ENCODE data around the gene FOXK2.
A peak's percentile ranks its signal among the peaks of the same experiment; 100 is the strongest.

Gene FOXK2

DNA sequence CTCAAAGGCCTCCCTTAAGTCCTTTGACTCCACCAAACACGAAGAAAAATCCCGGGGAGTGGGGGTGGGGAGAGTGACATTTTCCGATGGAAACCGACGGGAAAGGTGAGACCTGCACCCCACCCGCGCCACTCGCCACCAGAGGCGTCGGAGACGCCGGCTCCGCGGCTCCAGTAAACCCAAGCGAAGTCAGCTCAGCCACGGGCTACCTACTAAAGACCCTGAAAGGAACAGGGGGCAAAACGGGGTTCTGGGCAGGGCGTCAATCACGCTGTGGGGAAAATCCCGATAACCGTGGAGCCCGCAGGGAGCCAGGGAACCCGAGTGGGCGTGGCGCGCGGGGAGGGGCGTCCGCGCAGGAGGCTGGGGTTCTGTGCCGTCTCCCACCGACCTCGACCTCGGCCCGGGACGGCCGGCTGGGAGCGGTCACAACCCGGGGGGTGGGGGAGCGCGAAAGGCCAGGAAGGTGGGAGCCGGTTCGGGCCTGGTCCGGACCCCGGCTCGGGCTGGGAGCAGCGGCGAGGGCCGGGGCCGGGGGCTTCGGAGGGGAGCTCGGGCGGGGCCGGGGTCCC lies 128.1 kb downstream of the FOXK2 start:
- TF ChIP-seq CTCF (IDR thresholded peaks at IDR 0.05; ENCODE audit: extremely low read depth, insufficient read depth, missing control alignments), result no peak

DNA sequence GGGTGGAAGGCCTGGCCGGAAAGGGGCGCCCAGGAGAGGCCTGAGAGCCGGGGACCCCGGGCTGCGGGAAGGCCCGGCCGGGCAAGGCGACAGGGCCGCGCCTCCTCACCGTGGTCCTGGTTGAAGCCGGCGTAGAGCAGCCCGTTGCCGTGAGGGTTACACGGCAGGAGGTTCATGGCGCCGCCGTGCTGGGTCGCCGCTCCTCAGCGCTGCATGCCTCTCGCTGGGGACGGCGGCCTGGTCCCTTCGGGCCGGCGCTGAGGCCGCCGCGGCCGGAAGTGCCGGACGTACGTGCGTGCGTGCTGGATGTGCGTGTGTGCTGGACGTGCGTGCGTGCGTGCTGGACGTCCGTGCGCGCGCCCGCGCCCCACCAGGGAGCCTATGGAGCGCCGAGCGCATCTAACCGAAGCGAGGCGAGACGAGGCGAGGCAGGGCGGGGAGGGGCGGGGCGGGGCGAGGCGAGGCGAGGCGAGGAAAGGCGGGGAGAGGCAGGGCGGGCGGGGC lies 128.7 kb downstream of the FOXK2 start, which contains the start of gene WDR45B:
Gene WDR45B (minus strand): TSS at position 280 of the 504 bp plus-strand sequence. CDS start 104 bp downstream, at position 176.
- no peak for TF ChIP-seq CTCF (IDR thresholded peaks at IDR 0.05; ENCODE audit: extremely low read depth, insufficient read depth, missing control alignments)
- in situ Hi-C loops (cut with MboI; ENCODE audit: low pct_unique_long_range_greater_than_20kb, low sequenced_read_pairs, unreplicated experiment), result no loop called here
- peak; percentile 100 for DNase-seq (ENCODE audit: low spot score)

More for the DNA sequence above, 128.1 kb downstream of the FOXK2 start:
- DNase-seq (ENCODE audit: low spot score), result peak; percentile 72
- in situ Hi-C loops (cut with MboI; ENCODE audit: low pct_unique_long_range_greater_than_20kb, low sequenced_read_pairs, unreplicated experiment), result no loop called here

- DNase-seq (ENCODE audit: low spot score), result peak; percentile 79
- in situ Hi-C loops (cut with MboI; ENCODE audit: low pct_unique_long_range_greater_than_20kb, low sequenced_read_pairs, unreplicated experiment), result no loop called here
- no peak for TF ChIP-seq CTCF (IDR thresholded peaks at IDR 0.05; ENCODE audit: extremely low read depth, insufficient read depth, missing control alignments)
These were observed 129.3 kb downstream of the FOXK2 start for GRCh38 chr17:82648742-82649331.

- in situ Hi-C loops (cut with MboI; ENCODE audit: low pct_unique_long_range_greater_than_20kb, low sequenced_read_pairs, unreplicated experiment), result loop anchor here (10.0 kb wide), 1 partner anchor 115 kb away; no protein-coding TSS in a partner anchor
- no peak for DNase-seq (ENCODE audit: low spot score)
- TF ChIP-seq CTCF (IDR thresholded peaks at IDR 0.05; ENCODE audit: extremely low read depth, insufficient read depth, missing control alignments), result no peak
These were observed 130.1 kb downstream of the FOXK2 start for GRCh38 chr17:82649501-82650261.

- TF ChIP-seq CTCF (IDR thresholded peaks at IDR 0.05; ENCODE audit: extremely low read depth, insufficient read depth, missing control alignments), result no peak
- no peak for DNase-seq (ENCODE audit: low spot score)
- in situ Hi-C loops (cut with MboI; ENCODE audit: low pct_unique_long_range_greater_than_20kb, low sequenced_read_pairs, unreplicated experiment), result loop anchor here (10.0 kb wide), 1 partner anchor 114 kb away; no protein-coding TSS in a partner anchor
These were observed 131.2 kb downstream of the FOXK2 start for GRCh38 chr17:82650723-82651122.

All from GM13977 (cell line).